ENCODE data around the gene CCND1. TPM values are rescaled to one million over a fixed set of nuclear protein-coding genes. Genes with fewer than 3 reads are reported as not detected.
A peak's percentile ranks its signal among the peaks of the same experiment; 100 is the strongest.

Gene CCND1
- total and polyA plus RNA-seq, 10 donors, result 4.3 to 96.6 (median 59.0) TPM

DNA sequence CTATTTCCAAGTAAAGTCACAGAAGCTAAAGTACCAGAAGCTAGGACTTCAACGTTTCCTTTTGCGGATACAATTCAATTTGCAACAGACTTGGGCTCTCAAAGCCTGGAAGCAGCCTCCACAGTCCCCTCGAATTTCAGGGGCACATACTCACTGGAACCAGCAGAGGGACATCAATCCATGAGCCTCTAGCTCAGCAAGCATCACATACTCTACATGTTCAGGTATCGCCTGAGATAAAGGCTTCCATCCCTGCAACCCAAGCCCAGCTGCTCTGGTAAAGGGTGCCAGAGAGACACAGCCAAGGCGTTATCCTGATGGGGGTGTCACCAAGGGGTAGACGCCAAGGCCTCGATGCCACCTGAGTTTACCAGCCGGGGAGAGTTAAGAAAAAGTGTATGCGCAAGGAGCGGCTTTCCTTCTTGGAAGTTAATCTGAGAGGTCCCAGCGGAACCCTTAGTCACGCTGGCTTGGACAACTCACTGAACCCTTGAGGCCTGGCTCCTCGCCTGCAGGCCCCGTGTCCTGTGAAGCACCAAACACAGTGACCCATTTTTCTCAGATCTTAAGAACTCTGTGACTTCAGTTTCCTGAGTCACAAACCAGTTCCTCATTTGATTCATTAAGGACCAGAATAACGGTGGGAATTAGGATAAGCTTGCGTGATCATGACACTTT is 21.2 kb downstream of the CCND1 start:
- TF ChIP-seq, protein P1, sequence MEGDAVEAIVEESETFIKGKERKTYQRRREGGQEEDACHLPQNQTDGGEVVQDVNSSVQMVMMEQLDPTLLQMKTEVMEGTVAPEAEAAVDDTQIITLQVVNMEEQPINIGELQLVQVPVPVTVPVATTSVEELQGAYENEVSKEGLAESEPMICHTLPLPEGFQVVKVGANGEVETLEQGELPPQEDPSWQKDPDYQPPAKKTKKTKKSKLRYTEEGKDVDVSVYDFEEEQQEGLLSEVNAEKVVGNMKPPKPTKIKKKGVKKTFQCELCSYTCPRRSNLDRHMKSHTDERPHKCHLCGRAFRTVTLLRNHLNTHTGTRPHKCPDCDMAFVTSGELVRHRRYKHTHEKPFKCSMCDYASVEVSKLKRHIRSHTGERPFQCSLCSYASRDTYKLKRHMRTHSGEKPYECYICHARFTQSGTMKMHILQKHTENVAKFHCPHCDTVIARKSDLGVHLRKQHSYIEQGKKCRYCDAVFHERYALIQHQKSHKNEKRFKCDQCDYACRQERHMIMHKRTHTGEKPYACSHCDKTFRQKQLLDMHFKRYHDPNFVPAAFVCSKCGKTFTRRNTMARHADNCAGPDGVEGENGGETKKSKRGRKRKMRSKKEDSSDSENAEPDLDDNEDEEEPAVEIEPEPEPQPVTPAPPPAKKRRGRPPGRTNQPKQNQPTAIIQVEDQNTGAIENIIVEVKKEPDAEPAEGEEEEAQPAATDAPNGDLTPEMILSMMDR (IDR thresholded peaks at IDR 0.05 in 8 of 11, conservative IDR thresholded peaks at IDR 0.05 in 3 of 11), result no peak
- no peak for TF ChIP-seq POLR2AphosphoS5 (IDR thresholded peaks at IDR 0.05)
- no peak for TF ChIP-seq POLR2A (IDR thresholded peaks at IDR 0.05)
- DNase-seq, result peak; percentile 35
- H3K4me3 ChIP-seq, result no peak overlapping the region
- H3K9me3 ChIP-seq, result no peaks in the 10 kb centered on the region
- H3K27me3 ChIP-seq (replicated peaks in 1 of 7), result no peaks in the 10 kb centered on the region
- H3K27ac ChIP-seq, result no peak overlapping the region
- H3K4me1 ChIP-seq, result peaks cover 0 to 15% (median 8%) of the 10 kb centered on the region in 6 donors
- WGBS, 5 donors, result 67 to 87% (median 74%) methylated on average over 16 of the region's 16 CpGs
- intact Hi-C loops (cut with DNase I; ENCODE audit: low total_unique reads), result no loop called here
- peaks cover 0 to 64% (median 34%) of the 10 kb centered on the region in 6 donors for H3K36me3 ChIP-seq

DNA sequence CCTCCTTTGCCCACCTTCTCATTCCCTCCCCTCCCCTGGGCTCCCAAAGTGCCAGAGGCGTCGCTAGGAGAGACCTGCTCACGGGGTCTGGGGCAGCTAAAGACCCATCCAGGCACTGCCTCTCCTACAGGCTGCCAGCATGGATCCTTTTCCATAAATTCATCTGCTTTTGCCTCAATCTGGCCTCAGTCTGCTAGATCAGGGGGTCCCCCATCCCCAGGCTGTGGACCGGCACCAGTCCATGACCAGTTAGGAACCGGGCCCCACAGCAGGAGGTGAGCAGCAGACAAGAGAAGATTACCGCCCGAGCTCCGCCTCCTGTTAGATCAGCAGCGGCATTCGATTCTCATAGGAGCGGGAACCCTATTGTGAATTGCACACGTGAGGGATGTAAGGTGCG is 21.9 kb downstream of the CCND1 start:
- 91 to 97% (median 94%) methylated on average over 13 of the region's 13 CpGs for WGBS, 5 donors
- TF ChIP-seq POLR2A (IDR thresholded peaks at IDR 0.05) (no peak), POLR2AphosphoS5 (IDR thresholded peaks at IDR 0.05) (no peak)
- TF ChIP-seq, protein P1 (IDR thresholded peaks at IDR 0.05 in 8 of 11, conservative IDR thresholded peaks at IDR 0.05 in 3 of 11), result no peak
- no peak overlapping the region for H3K4me3 ChIP-seq
- no peak overlapping the region for H3K27ac ChIP-seq
- H3K27me3 ChIP-seq (replicated peaks in 1 of 7), result no peaks in the 10 kb centered on the region
- no peaks in the 10 kb centered on the region for H3K9me3 ChIP-seq
- peak; percentile 58 for DNase-seq
- peaks cover 0 to 70% (median 40%) of the 10 kb centered on the region in 6 donors for H3K36me3 ChIP-seq
- intact Hi-C loops (cut with DNase I; ENCODE audit: low total_unique reads), result no loop called here
- peaks cover 0 to 9% (median 5%) of the 10 kb centered on the region in 6 donors for H3K4me1 ChIP-seq

DNA sequence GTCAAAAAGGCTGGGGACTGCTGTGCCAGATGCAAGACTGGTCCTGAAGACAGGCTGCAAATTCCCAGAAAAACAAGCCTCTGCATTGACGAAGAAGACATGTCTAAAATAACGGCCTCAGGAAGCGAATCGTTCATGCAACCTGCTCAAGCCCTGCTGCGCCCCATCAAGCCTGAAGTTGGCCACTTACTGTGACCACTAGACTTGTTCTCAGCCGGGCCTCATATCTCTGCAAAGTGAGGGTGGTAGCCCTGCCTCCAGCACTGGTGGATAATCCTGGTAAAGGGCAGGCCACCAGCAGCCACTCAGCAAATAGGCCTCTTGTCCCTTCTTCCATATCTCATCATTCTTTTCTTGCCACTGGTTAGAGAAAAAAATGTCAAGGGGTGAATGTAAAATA is 22.4 kb downstream of the CCND1 start:
- Histone ChIP-seq H3K27me3 (replicated peaks in 1 of 7) (no peaks in the 10 kb centered on the region), H3K27ac (no peak overlapping the region), H3K9me3 (no peaks in the 10 kb centered on the region), H3K36me3 (peaks cover 0 to 75% (median 40%) of the 10 kb centered on the region in 6 donors), H3K4me1 (peaks cover 0 to 4% (median under 1%) of the 10 kb centered on the region in 6 donors), H3K4me3 (no peak overlapping the region)
- TF ChIP-seq POLR2AphosphoS5 (IDR thresholded peaks at IDR 0.05) (no peak), POLR2A (IDR thresholded peaks at IDR 0.05) (no peak)
- TF ChIP-seq, protein P1 (IDR thresholded peaks at IDR 0.05 in 8 of 11, conservative IDR thresholded peaks at IDR 0.05 in 3 of 11), result no peak
- intact Hi-C loops (cut with DNase I; ENCODE audit: low total_unique reads), result no loop called here
- peak; percentile 38 for DNase-seq
- WGBS, 5 donors, result 88 to 94% (median 90%) methylated on average over 6 of the region's 6 CpGs

DNA sequence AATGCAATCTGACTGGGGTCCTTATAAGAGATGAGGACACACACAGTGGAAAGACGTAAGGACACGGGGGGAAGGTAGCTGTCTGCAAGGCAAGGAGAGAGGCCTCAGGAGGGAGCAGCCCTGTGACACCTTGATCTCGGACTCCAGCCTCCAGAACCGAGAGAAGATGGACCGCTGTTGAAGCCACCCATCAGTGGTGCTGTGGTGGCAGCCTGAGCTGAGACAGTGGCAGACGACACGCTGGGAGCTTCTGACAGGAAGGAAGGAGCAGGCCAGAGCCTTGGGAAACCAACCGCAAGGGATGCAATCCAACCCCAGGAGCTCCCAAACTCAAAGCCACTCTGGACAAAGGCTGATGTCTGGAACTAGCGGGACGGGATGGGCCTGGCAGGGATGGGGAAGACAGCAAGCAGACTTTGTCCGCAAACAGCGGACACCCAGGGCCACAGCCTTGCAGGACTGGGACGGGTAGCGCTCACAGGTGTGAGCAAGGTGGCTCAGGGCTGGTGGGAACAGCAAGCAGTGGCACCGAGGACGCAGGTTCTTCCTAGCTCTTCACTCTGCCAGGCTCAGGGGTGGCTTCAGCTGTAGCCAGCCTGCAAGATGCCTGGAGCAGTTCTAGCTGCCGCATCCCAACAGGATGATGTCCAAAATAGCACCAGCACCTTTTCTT is 23.3 kb downstream of the CCND1 start:
- DNase-seq, result peak; percentile 68
- no peak overlapping the region for H3K4me3 ChIP-seq
- H3K36me3 ChIP-seq, result peaks cover 0 to 85% (median 47%) of the 10 kb centered on the region in 6 donors
- intact Hi-C loops (cut with DNase I; ENCODE audit: low total_unique reads), result no loop called here
- H3K27me3 ChIP-seq (replicated peaks in 1 of 7), result no peaks in the 10 kb centered on the region
- no peak overlapping the region for H3K27ac ChIP-seq
- TF ChIP-seq, protein P1 (IDR thresholded peaks at IDR 0.05 in 8 of 11, conservative IDR thresholded peaks at IDR 0.05 in 3 of 11), result no peak
- TF ChIP-seq POLR2A (IDR thresholded peaks at IDR 0.05), result no peak
- peak in 1 of 3 donors; percentile 30 for TF ChIP-seq POLR2AphosphoS5 (IDR thresholded peaks at IDR 0.05)
- H3K9me3 ChIP-seq, result no peaks in the 10 kb centered on the region
- H3K4me1 ChIP-seq, result no peaks in the 10 kb centered on the region
- 85 to 94% (median 91%) methylated on average over 17 of the region's 17 CpGs for WGBS, 5 donors
